Measurements from ENCODE around the gene SLC51B.

DNA sequence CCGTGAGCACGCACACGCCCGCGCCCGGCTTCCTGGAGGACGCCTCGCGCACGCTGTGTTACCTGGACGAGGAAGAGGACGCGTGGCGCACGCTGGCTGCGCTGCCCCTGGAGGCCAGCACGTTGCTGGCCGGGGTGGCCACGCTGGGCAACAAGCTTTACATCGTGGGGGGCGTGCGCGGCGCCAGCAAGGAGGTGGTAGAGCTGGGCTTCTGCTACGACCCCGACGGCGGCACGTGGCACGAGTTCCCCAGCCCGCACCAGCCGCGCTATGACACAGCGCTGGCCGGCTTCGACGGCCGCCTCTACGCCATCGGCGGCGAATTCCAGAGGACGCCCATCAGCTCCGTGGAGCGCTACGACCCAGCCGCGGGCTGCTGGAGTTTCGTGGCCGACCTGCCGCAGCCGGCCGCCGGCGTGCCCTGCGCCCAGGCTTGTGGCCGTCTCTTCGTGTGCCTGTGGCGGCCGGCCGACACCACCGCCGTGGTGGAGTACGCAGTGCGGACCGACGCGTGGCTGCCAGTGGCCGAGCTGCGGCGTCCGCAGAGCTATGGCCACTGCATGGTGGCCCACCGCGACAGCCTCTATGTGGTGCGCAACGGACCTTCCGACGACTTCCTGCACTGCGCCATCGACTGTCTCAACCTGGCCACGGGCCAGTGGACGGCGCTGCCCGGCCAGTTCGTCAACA, 32.2 kb downstream of the SLC51B start:
- TF ChIP-seq EZH2phosphoT487 (IDR thresholded peaks at IDR 0.05; ENCODE audit: borderline replicate concordance, low read depth, low read length), result no peak
- TF ChIP-seq, protein P1, sequence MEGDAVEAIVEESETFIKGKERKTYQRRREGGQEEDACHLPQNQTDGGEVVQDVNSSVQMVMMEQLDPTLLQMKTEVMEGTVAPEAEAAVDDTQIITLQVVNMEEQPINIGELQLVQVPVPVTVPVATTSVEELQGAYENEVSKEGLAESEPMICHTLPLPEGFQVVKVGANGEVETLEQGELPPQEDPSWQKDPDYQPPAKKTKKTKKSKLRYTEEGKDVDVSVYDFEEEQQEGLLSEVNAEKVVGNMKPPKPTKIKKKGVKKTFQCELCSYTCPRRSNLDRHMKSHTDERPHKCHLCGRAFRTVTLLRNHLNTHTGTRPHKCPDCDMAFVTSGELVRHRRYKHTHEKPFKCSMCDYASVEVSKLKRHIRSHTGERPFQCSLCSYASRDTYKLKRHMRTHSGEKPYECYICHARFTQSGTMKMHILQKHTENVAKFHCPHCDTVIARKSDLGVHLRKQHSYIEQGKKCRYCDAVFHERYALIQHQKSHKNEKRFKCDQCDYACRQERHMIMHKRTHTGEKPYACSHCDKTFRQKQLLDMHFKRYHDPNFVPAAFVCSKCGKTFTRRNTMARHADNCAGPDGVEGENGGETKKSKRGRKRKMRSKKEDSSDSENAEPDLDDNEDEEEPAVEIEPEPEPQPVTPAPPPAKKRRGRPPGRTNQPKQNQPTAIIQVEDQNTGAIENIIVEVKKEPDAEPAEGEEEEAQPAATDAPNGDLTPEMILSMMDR (conservative IDR thresholded peaks at IDR 0.05; ENCODE audit: low read length), result no peak

Measured in OCI-LY7 (cell line).